OCI-M2 (cell line): Measurements from ENCODE around the gene ZNF581.

Experiments
- DNase-seq: peaks from one replicate; lab custom pipeline; 2025; ENCODE audit not compliant: unreplicated experiment; lab: John Stamatoyannopoulos, UW

The ZNF581 gene

GRCh38 chr19:55661826-55662225, 18.4 kb downstream of the ZNF581 start:
- no peak for DNase-seq

- no peak for DNase-seq
Measured at GRCh38 chr19:55663846-55664536, 20.5 kb downstream of the ZNF581 start.

GRCh38 chr19:55666343-55667005, 23.0 kb downstream of the ZNF581 start:
- no peak for DNase-seq

- no peak for DNase-seq
Measured at GRCh38 chr19:55667006-55667381, 23.5 kb downstream of the ZNF581 start.

- no peak for DNase-seq
Measured at GRCh38 chr19:55667511-55667910, 24.1 kb downstream of the ZNF581 start.

GRCh38 chr19:55667958-55668357, 24.5 kb downstream of the ZNF581 start:
- DNase-seq = no peak

GRCh38 chr19:55668603-55669348, 25.3 kb downstream of the ZNF581 start:
- DNase-seq = no peak

GRCh38 chr19:55669418-55670279, 26.2 kb downstream of the ZNF581 start:
- DNase-seq = no peak

GRCh38 chr19:55670280-55671053, 27.0 kb downstream of the ZNF581 start:
- DNase-seq = no peak

GRCh38 chr19:55671054-55671378, 27.6 kb downstream of the ZNF581 start:
- DNase-seq = no peak

- peak; percentile 71 for DNase-seq
Measured at GRCh38 chr19:55672418-55672817, 29.0 kb downstream of the ZNF581 start.

- DNase-seq = no peak
Measured at GRCh38 chr19:55673465-55673864, 30.0 kb downstream of the ZNF581 start.

GRCh38 chr19:55673889-55674288, 30.4 kb downstream of the ZNF581 start:
- DNase-seq = peak; percentile 79

- DNase-seq = no peak
Measured at GRCh38 chr19:55674459-55674840, 31.0 kb downstream of the ZNF581 start.

- DNase-seq = peak; percentile 86
Measured at GRCh38 chr19:55674841-55675660, 31.6 kb downstream of the ZNF581 start, which contains the start of gene EPN1. TSS of gene EPN1 (plus strand) at chr19:55675226. CDS start at chr19:55678628, 3,402 bp downstream.

- no peak for DNase-seq
Measured at GRCh38 chr19:55675661-55676354, 32.4 kb downstream of the ZNF581 start.

- no peak for DNase-seq
Measured at GRCh38 chr19:55676383-55676782, 32.9 kb downstream of the ZNF581 start.

- DNase-seq = no peak
Measured at GRCh38 chr19:55676889-55677505, 33.5 kb downstream of the ZNF581 start.
